Measurements from ENCODE around the gene PTPN3.
"Not testable (repeated sequence)": the region's sequence is repeated elsewhere in the genome, so short reads cannot be mapped to it uniquely, and the experiment has no call there.

The PTPN3 gene

DNA sequence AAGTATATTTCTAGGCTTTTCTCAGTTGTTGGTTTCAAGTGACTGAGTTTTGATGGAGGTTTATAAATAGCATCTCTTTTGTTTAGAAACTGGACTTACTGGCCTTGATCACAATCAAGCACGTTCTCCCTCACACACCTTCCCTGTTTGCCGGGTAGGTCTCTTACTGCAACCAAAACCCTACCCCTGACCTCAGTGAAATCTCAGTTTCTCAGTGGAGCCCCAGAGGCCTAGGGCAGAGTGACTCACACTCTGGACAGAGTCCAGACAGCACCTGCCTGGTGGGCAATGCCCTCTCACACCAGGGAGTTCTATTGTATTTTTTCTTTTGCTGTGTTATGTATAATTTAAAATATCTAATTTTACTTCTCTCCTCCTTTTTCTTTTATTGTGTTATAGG lies 128.8 kb downstream of the PTPN3 start:
- TF ChIP-seq CTCF (conservative IDR thresholded peaks at IDR 0.05) (no peak), ZFX (IDR thresholded peaks at IDR 0.05) (no peak)
- no peak overlapping the region for H3K27ac ChIP-seq

- no peak for TF ChIP-seq CTCF (conservative IDR thresholded peaks at IDR 0.05)
- no peak for TF ChIP-seq ZFX (IDR thresholded peaks at IDR 0.05)
- peak overlapping the region; percentile 15; the same call in 1 of the 2 replicates for H3K27ac ChIP-seq
Observed at GRCh38 chr9:109360771-109361170, 137.3 kb downstream of the PTPN3 start.

GRCh38 chr9:109358968-109359603 lies 139.0 kb downstream of the PTPN3 start:
- not testable (repeated sequence) for H3K27ac ChIP-seq

DNA sequence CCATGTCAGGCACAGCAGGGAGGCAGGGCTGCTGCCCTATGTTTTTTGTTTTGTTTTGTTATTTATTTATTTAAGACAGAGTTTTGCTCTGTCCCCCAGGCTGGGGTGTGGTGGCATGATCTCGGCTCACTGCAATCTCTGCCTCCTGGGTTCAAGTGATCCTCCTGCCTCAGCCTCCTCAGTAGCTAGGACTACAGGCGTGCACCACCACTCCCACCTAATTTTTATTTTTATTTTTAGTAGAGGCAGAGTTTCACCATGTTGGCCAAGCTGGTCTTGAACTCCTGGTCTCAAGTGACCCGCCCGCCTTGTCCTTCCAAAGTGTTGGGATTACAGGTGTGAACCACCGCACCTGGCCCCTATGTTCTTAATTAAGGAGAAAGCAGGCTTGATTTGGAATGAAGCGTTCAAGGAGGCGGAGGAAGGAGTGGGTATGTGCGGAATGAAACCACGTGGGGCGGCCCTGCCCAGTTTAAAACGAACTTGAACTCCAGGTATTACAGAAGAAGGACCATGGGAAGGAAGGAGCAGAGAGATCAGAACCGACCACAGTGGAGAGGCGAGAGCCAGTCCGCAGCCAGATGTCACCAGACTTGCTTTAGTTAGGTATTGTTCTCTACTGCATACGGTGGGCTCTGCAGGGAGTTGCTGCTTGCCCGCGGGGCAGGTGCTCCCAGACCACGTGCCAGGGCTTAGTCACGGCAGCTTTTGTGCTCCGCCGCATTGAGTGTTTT lies 142.4 kb downstream of the PTPN3 start:
- TF ChIP-seq CTCF (conservative IDR thresholded peaks at IDR 0.05) = no peak
- no peak for TF ChIP-seq ZFX (IDR thresholded peaks at IDR 0.05)
- H3K27ac ChIP-seq = no peak overlapping the region

DNA sequence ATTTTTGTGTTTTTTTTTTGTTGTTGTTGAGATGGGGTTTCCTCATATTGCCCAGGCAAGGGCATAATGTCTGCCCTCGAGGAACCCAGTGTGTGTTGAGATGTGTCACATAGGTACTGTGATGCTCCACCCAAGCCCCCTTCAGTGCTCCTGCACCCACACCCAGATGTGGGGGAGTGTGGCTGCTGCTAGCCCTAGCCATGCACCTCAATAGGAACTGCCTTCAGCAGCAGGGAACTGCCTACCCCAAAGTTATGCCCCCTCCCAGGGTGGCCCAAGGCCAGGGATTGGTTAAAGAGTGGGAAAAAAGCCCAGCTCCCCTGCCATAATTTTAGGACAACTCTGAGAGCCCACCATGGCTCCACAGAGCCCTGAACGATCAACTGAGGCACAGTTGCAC lies 143.9 kb downstream of the PTPN3 start:
- TF ChIP-seq ZFX (IDR thresholded peaks at IDR 0.05) = no peak
- no peak for TF ChIP-seq CTCF (conservative IDR thresholded peaks at IDR 0.05)
- H3K27ac ChIP-seq = no peak overlapping the region

GRCh38 chr9:109351032-109351431 lies 147.1 kb downstream of the PTPN3 start:
- H3K27ac ChIP-seq = no peak overlapping the region
- TF ChIP-seq CTCF (conservative IDR thresholded peaks at IDR 0.05) (no peak), ZFX (IDR thresholded peaks at IDR 0.05) (no peak)

GRCh38 chr9:109349421-109349846 lies 148.7 kb downstream of the PTPN3 start:
- H3K27ac ChIP-seq = no peak overlapping the region
- no peak for TF ChIP-seq CTCF (conservative IDR thresholded peaks at IDR 0.05)
- no peak for TF ChIP-seq ZFX (IDR thresholded peaks at IDR 0.05)

DNA sequence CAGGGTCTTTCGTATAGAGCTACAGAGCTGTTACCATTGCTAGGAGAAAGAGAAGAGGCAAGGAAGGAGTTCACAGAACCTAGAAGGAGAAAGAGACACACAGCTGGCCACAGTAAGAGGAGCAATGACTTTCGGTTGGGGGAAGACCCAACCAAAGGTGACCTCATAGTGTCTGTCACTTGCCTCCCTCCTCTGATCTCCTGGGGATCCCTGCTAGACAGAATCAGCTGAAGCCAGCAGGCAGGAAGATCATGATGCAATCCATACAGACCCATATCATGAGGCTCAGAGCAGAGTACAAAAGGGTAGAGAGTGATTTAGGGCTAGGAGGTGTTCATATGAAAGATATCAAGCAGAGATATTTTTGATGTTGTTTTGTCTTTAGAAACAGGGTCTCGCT lies 151.2 kb downstream of the PTPN3 start:
- H3K27ac ChIP-seq = no peak overlapping the region
- no peak for TF ChIP-seq CTCF (conservative IDR thresholded peaks at IDR 0.05)
- no peak for TF ChIP-seq ZFX (IDR thresholded peaks at IDR 0.05)

Data from C4-2B (cell line).